ENCODE measurements around the gene MEGF11.

MEGF11 gene

DNA sequence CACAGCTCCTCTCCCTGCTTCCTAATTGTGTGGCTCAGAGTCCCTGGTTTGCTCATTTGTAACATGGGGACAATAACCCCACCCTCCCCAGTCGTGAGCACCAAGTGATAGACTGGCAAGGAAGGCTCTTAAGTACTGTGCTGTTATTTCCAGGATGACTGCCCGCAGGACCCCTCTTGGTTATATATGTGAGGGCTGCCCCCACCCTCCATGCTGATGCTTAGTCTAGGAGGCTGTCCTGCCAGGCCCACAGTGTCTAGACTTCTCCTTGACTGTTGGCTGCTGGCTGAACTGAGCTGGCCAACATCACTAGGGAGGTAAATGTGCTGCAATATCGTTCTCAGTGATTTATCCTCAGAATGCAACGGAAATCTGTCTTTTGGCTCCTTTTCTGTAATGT, 339.2 kb downstream of the MEGF11 start:
- Histone ChIP-seq H3K4me3 (replicated peaks; ENCODE audit: insufficient read depth, low read length) (no peak overlapping the region), H3K27me3 (ENCODE audit: insufficient read depth, poor library complexity, severe bottlenecking) (no peaks in the 10 kb centered on the region), H3K27ac (replicated peaks) (no peak overlapping the region)
- no peak for DNase-seq (ENCODE audit: low read depth in 1 of 2, low spot score in 1 of 2)
- TF ChIP-seq GABPA (IDR thresholded peaks at IDR 0.05; ENCODE audit: low read depth) = no peak
- TF ChIP-seq, protein P1, sequence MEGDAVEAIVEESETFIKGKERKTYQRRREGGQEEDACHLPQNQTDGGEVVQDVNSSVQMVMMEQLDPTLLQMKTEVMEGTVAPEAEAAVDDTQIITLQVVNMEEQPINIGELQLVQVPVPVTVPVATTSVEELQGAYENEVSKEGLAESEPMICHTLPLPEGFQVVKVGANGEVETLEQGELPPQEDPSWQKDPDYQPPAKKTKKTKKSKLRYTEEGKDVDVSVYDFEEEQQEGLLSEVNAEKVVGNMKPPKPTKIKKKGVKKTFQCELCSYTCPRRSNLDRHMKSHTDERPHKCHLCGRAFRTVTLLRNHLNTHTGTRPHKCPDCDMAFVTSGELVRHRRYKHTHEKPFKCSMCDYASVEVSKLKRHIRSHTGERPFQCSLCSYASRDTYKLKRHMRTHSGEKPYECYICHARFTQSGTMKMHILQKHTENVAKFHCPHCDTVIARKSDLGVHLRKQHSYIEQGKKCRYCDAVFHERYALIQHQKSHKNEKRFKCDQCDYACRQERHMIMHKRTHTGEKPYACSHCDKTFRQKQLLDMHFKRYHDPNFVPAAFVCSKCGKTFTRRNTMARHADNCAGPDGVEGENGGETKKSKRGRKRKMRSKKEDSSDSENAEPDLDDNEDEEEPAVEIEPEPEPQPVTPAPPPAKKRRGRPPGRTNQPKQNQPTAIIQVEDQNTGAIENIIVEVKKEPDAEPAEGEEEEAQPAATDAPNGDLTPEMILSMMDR (IDR thresholded peaks at IDR 0.05; ENCODE audit: insufficient read depth, low read length) = no peak
- TF ChIP-seq, protein P2, sequence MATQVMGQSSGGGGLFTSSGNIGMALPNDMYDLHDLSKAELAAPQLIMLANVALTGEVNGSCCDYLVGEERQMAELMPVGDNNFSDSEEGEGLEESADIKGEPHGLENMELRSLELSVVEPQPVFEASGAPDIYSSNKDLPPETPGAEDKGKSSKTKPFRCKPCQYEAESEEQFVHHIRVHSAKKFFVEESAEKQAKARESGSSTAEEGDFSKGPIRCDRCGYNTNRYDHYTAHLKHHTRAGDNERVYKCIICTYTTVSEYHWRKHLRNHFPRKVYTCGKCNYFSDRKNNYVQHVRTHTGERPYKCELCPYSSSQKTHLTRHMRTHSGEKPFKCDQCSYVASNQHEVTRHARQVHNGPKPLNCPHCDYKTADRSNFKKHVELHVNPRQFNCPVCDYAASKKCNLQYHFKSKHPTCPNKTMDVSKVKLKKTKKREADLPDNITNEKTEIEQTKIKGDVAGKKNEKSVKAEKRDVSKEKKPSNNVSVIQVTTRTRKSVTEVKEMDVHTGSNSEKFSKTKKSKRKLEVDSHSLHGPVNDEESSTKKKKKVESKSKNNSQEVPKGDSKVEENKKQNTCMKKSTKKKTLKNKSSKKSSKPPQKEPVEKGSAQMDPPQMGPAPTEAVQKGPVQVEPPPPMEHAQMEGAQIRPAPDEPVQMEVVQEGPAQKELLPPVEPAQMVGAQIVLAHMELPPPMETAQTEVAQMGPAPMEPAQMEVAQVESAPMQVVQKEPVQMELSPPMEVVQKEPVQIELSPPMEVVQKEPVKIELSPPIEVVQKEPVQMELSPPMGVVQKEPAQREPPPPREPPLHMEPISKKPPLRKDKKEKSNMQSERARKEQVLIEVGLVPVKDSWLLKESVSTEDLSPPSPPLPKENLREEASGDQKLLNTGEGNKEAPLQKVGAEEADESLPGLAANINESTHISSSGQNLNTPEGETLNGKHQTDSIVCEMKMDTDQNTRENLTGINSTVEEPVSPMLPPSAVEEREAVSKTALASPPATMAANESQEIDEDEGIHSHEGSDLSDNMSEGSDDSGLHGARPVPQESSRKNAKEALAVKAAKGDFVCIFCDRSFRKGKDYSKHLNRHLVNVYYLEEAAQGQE (IDR thresholded peaks at IDR 0.05; ENCODE audit: insufficient replicate concordance, low read depth) = no peak
- no peak for TF ChIP-seq POLR2AphosphoS5 (IDR thresholded peaks at IDR 0.05; ENCODE audit: low read depth)
- TF ChIP-seq SPI1 (IDR thresholded peaks at IDR 0.05; ENCODE audit: borderline replicate concordance, low read depth) = no peak

DNA sequence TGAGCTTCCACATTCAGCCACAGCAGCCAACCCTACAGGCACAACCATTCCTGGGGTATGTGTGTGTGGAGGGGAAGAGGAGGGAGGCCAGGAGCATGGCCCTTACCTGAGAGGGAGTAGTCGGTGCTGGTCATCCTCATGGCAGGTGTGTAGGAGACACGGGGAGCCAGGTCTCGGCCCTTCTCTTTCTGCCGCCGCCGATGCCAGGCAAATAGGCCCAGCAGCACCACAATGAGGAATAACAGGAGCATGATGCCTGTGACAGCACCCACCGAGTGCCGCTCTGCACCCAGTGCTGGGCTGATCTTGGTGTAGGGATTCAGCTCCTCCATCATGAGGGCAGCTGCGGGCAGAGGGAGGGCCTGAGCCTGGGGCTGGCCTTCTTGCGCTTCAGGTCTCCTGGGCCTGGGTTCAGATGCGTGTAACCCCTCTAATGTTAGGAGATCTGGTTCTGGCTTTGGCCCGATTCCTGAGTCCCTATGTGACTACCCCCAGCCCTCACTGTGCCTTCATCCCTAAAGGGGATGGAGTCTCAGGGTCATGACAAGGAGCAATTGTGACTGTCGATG, 339.8 kb downstream of the MEGF11 start:
- H3K27ac ChIP-seq (replicated peaks) = no peak overlapping the region
- no peak for DNase-seq (ENCODE audit: low read depth in 1 of 2, low spot score in 1 of 2)

DNA sequence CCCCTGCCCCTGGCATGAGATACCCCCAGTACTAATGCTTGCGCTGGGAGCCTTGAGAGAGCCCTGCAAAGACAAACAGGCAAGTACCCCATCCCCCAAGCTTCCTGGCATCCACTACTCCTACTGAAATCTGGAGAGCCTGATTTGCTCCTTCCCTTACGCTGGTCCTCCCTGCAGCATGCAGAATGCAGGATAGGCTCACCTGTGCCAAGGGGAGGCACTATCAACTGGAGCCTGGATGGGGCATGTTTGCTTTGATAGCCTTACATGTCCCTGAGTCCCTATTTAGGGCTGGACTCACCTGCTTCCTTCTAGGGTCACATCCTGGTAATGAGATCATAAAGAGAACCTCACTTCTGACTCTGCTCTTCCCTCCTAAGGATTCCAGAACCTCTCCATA, 341.3 kb downstream of the MEGF11 start:
- Histone ChIP-seq H3K4me3 (replicated peaks; ENCODE audit: insufficient read depth, low read length) (no peak overlapping the region), H3K27ac (replicated peaks) (no peak overlapping the region), H3K27me3 (ENCODE audit: insufficient read depth, poor library complexity, severe bottlenecking) (no peaks in the 10 kb centered on the region)
- no peak for DNase-seq (ENCODE audit: low read depth in 1 of 2, low spot score in 1 of 2)
- no peak for TF ChIP-seq GABPA (IDR thresholded peaks at IDR 0.05; ENCODE audit: low read depth)
- TF ChIP-seq, protein P1 (IDR thresholded peaks at IDR 0.05; ENCODE audit: insufficient read depth, low read length) = no peak
- TF ChIP-seq POLR2AphosphoS5 (IDR thresholded peaks at IDR 0.05; ENCODE audit: low read depth) = no peak
- no peak for TF ChIP-seq SPI1 (IDR thresholded peaks at IDR 0.05; ENCODE audit: borderline replicate concordance, low read depth)
- TF ChIP-seq, protein P2 (IDR thresholded peaks at IDR 0.05; ENCODE audit: insufficient replicate concordance, low read depth) = no peak

More for the DNA sequence above, 339.8 kb downstream of the MEGF11 start:
- no peaks in the 10 kb centered on the region for H3K27me3 ChIP-seq (ENCODE audit: insufficient read depth, poor library complexity, severe bottlenecking)
- H3K4me3 ChIP-seq (replicated peaks; ENCODE audit: insufficient read depth, low read length) = no peak overlapping the region
- TF ChIP-seq, protein P2 (IDR thresholded peaks at IDR 0.05; ENCODE audit: insufficient replicate concordance, low read depth) = no peak
- no peak for TF ChIP-seq GABPA (IDR thresholded peaks at IDR 0.05; ENCODE audit: low read depth)
- TF ChIP-seq SPI1 (IDR thresholded peaks at IDR 0.05; ENCODE audit: borderline replicate concordance, low read depth) = no peak
- TF ChIP-seq, protein P1 (IDR thresholded peaks at IDR 0.05; ENCODE audit: insufficient read depth, low read length) = no peak
- TF ChIP-seq POLR2AphosphoS5 (IDR thresholded peaks at IDR 0.05; ENCODE audit: low read depth) = no peak
